Activated naive CD8-positive, alpha-beta T cell (primary cell): Measurements from ENCODE around the gene POLR1H.
A peak's percentile ranks its signal among the peaks of the same experiment; 100 is the strongest.
"Not testable (repeated sequence)": the region's sequence is repeated elsewhere in the genome, so short reads cannot be mapped to it uniquely, and the experiment has no call there.

Experiments
- H3K27ac Mint-ChIP-seq: one replicate; pipeline ENCODE4 v1.8.0; 2021; ENCODE audit warnings: mixed read lengths
- H3K27me3 Mint-ChIP-seq: one replicate; pipeline ENCODE4 v1.8.0; 2021; ENCODE audit warnings: mixed read lengths
- H3K36me3 Mint-ChIP-seq: one replicate; pipeline ENCODE4 v1.8.0; 2021; ENCODE audit warnings: mixed read lengths
- H3K4me1 Mint-ChIP-seq: one replicate; pipeline ENCODE4 v1.8.0; 2021; ENCODE audit warnings: low read depth, mixed read lengths
- H3K4me3 Mint-ChIP-seq: one replicate; pipeline ENCODE4 v1.8.0; 2021; ENCODE audit warnings: mild to moderate bottlenecking, mixed read lengths
- H3K9me3 Mint-ChIP-seq: one replicate; pipeline ENCODE4 v1.8.0; 2021; ENCODE audit warnings: low read depth, mixed read lengths

Gene POLR1H, protein sequence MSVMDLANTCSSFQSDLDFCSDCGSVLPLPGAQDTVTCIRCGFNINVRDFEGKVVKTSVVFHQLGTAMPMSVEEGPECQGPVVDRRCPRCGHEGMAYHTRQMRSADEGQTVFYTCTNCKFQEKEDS

DNA sequence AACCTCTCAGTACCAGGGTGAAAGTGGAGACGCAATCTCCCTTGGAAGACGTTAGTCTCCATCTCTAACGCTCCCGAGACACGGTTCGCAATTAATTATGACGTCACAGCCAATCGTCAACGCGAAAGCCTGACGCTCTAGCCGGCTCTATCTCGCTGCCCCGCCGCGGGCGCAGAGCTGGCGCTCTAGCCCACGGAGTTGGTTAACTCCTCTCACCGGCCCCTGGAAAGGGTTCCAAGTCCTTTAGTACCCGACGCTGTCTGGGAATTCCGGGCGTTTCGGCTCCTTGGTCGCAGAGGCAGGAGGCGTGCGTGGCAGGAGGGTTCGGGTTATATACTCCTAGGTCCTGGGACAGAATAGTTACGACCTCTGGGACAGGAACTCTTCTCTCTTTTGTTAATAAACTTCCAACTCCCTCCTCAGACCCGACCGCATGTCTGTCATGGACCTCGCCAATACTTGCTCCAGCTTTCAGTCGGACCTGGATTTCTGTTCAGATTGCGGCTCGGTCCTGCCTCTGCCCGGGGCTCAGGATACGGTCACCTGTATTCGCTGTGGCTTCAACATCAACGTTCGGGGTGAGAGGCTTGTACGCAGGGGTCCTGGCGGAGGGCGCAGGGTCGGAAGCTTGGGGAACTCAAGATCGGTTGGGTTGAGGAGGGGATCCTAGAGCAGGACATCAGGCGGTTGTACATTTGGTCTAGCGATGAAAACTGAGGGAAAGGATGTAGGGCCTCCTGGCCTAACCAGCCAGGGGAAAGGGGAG, at the start of gene POLR1H:
Gene POLR1H (plus strand): TSS at position 174 of the 766 bp plus-strand sequence. CDS start 260 bp downstream, at position 434.
- Mint-ChIP-seq H3K4me3 (peak within 1 kb of the TSS; percentile 99), H3K27me3 (no peaks in the 10 kb centered on the region), H3K4me1 (peaks cover 55% of the 10 kb centered on the region), H3K27ac (peak within 1 kb of the TSS; percentile 96), H3K9me3 (no peaks in the 10 kb centered on the region), H3K36me3 (peaks cover 13% of the 10 kb centered on the region)

DNA sequence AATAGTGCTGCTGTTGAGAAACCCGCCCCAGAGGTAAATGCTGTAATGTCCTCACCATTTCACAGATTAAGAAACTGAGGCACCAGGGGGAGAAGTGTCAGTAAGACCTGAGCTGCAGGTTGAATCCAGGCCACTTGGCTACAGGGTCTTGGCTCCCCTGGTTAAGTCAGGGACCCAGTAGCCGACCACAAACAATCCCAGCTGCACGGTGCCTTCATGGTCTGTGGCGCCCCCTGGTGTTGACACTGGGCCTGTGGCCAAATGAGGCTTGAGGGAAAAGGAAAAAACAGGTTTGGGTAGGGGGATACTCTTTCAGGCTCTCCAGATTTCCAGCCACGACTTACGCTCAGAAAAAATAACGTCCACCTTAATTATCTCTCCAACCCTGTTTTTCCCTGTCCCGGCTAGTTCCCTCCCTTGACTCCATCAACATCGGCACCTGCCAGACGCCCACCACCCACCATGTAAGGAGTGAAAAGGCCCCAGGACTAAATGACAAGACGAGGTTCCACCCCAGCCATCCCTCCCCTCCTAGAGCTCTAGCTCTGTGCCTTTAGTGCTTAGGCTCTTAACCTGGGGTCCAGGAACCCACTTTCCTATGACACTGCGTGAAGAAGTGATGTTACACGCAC, 47.7 kb upstream of the POLR1H start:
- Mint-ChIP-seq H3K36me3 (peaks cover 18% of the 10 kb centered on the region), H3K9me3 (no peaks in the 10 kb centered on the region), H3K27me3 (no peaks in the 10 kb centered on the region), H3K4me1 (no peaks in the 10 kb centered on the region), H3K27ac (no peak overlapping the region), H3K4me3 (no peak overlapping the region)

DNA sequence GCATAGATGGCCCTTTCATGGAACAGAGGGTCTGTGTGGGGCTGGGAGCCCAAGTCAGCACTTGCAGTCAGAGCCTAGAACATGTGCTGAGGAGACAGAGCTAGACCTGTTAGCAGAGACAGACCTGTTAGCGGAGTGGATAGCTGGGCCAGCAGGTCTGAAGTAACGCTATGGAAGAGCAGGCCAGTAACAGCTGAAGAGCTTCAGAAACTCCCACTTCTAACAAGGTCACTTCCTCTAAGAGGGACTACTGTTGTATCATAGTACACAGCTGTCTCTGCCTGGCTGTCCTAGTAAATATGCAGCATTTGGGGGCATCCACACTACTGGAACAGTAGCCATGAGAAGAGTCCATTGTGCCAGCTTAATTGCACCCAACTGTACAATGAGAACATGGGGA, 41.2 kb upstream of the POLR1H start:
- Mint-ChIP-seq H3K27ac (no peak overlapping the region), H3K9me3 (no peaks in the 10 kb centered on the region), H3K4me1 (no peaks in the 10 kb centered on the region), H3K4me3 (no peak overlapping the region), H3K36me3 (peaks cover 8% of the 10 kb centered on the region), H3K27me3 (no peaks in the 10 kb centered on the region)

DNA sequence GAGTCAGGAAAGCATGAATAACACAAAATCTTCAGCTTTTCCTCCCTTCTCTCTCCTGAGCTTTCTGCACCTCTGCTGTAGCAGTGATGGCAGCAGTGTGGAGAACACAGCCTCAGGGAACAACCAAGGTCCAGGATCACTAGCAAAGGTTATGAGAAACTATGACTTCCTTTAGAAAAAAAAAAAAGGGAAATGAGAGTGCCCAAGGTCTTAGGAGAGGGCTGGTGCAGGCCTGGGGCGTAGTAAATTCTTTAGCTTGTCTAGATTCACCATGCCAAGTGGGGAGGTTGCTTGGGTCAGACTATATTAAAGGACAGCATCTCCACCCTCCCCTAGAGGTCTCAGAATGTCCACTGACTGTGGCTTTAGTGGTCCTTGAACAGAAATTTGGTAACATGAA, 40.4 kb upstream of the POLR1H start:
- Mint-ChIP-seq H3K9me3 (no peaks in the 10 kb centered on the region), H3K4me3 (no peak overlapping the region), H3K4me1 (no peaks in the 10 kb centered on the region), H3K27me3 (no peaks in the 10 kb centered on the region), H3K36me3 (peaks cover 8% of the 10 kb centered on the region), H3K27ac (no peak overlapping the region)

DNA sequence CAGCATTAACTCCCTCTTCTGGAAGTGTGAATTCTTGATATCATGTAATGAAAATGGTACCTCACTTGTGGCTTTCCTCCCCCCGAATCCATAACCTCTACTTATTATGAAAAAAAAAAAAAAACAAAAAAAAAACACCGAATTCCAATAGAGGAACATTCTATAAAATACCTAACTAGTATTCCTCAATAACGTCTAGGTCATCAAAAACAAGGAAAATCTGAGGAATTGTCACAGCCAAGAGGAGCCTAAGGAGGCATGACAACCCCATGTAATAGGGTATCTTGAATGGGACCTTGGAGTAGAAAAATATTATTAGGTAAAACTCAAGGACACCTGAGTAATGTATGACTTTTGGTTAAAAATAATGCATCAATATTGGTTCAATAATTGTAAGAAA, 38.9 kb upstream of the POLR1H start:
- no peak overlapping the region for H3K27ac Mint-ChIP-seq
- H3K9me3 Mint-ChIP-seq: no peaks in the 10 kb centered on the region
- H3K4me3 Mint-ChIP-seq: no peak overlapping the region

DNA sequence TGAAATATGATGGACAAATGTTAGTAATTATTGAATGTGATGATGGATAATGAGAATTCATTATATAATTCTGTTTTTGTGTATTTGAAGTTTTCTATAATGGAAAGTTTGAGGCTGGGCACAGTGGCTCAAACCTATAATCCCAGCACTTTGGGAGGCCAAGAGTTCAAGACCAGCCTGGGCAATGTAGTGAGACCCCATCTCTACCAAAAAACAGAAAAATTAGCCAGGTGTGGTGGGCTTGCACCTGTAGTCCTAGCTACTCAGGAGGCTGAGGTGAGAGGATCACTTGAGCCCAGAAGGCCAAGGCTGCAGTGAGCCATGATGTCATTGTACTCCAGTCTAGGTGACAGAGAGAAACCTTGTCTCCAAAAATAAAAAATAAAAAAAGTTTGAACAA, 38.4 kb upstream of the POLR1H start:
- H3K4me1 Mint-ChIP-seq, H3K4me3 Mint-ChIP-seq, H3K9me3 Mint-ChIP-seq, H3K27ac Mint-ChIP-seq, H3K27me3 Mint-ChIP-seq: not testable (repeated sequence)
- H3K36me3 Mint-ChIP-seq: peaks cover 19% of the 10 kb centered on the region

More for the DNA sequence above, 38.9 kb upstream of the POLR1H start:
- Mint-ChIP-seq H3K36me3 (peaks cover 16% of the 10 kb centered on the region), H3K4me1 (no peaks in the 10 kb centered on the region), H3K27me3 (no peaks in the 10 kb centered on the region)

DNA sequence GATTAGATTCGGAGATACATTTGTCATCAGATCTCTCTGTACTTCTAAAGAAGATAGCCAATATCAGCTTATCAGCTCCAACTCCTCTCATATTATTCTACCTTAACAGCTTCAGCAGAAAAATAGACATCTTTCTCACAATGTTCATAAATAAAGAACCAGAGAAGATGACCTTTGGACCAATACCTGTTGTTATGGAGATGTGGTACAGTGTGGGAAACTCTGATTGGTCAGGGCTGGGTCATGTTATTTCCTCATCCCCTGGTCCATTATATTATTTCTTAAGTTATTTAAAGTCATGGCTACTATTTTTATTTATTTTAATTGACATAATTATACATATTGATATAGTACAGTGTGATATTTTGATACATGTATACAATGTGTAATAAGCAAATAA, 35.9 kb upstream of the POLR1H start:
- Mint-ChIP-seq H3K4me3 (no peak overlapping the region), H3K27ac (no peak overlapping the region), H3K36me3 (peaks cover 20% of the 10 kb centered on the region), H3K27me3 (no peaks in the 10 kb centered on the region), H3K4me1 (no peaks in the 10 kb centered on the region), H3K9me3 (no peaks in the 10 kb centered on the region)

DNA sequence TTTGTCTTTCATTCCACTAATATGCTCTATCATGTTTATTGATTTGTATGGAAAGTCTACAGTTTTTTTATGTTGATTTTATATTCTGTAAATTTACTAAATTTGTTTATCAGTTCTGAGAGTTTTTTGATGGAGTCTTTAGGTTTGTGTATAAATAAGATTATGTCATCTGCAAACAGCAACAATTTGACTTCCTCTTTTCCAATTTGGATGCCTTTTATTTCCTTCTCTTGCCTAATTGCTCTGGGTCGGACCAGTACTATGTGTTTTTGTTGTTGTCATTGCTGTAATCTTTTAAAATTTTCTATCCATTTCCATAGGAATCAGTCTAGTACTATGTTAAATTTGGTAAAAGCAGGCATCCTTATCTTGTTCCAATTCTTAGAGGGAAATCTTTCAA, 31.5 kb upstream of the POLR1H start:
- H3K27me3 Mint-ChIP-seq: no peaks in the 10 kb centered on the region
- peaks cover 31% of the 10 kb centered on the region for H3K36me3 Mint-ChIP-seq
- no peak overlapping the region for H3K4me3 Mint-ChIP-seq
- H3K27ac Mint-ChIP-seq: no peak overlapping the region
- no peaks in the 10 kb centered on the region for H3K4me1 Mint-ChIP-seq
- no peaks in the 10 kb centered on the region for H3K9me3 Mint-ChIP-seq

DNA sequence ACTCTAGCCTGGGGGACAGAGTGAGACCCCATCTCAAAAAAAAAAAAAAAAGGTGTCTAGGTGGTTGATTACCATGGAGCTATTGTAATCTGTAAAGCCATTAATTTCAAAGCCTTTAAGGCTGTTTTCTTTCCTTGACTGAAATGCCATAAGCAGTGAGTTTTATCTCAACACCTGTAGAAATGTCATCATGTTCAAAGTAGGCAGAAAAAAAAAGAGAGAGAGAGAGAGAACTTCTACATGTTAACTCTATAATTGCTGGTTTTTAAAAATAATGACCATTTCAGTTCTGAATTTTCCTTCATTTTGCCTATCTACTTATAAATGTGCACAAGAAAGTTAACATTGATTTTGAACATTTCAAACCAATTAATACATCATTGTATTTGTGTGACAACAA, 29.7 kb upstream of the POLR1H start:
- H3K4me3 Mint-ChIP-seq: no peak overlapping the region
- no peaks in the 10 kb centered on the region for H3K9me3 Mint-ChIP-seq
- H3K36me3 Mint-ChIP-seq: peaks cover 38% of the 10 kb centered on the region
- H3K4me1 Mint-ChIP-seq: peaks cover 4% of the 10 kb centered on the region
- no peak overlapping the region for H3K27ac Mint-ChIP-seq
- H3K27me3 Mint-ChIP-seq: no peaks in the 10 kb centered on the region

DNA sequence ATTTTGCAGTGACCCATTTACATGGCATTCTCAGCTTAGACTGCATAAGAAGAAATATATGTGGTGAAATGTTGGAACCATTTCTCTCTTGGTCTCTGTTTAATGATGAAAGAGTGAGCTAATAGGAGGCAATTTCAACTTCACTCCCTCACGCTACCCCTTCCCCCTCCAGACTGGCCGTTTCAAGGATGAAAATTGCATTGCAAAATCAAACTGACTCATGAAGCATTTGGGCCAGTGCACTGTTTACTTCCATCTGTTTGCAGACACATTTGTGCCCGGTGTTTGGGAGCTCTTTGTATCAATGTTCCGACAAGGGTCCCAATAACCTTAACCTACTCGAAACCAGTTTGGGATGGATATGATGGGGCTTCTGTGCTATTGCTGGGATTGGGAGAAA, 27.6 kb upstream of the POLR1H start:
- not testable (repeated sequence) for H3K27me3 Mint-ChIP-seq, H3K9me3 Mint-ChIP-seq, H3K4me3 Mint-ChIP-seq, H3K27ac Mint-ChIP-seq, H3K4me1 Mint-ChIP-seq
- H3K36me3 Mint-ChIP-seq: peaks cover 32% of the 10 kb centered on the region

DNA sequence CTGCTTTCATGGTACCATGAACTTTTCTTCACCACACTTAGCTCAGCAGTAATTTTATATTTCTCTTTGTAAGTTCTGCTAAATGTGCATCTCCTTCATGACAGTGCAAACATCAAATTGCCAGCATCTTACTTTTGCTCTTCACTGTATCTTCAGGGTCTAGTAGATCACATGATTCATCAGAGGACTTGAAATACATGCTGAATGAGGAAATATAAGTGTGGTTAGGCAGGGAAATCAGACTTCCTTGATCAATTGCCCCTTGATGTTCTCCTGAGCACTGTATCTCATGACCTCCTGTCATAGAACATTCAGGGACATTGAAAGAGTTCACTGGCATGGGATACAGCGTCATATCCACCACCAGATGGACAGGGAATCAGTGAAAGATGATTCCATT, 25.3 kb upstream of the POLR1H start:
- Mint-ChIP-seq H3K9me3 (no peaks in the 10 kb centered on the region), H3K4me1 (peaks cover 5% of the 10 kb centered on the region), H3K36me3 (peaks cover 26% of the 10 kb centered on the region), H3K27me3 (no peaks in the 10 kb centered on the region), H3K27ac (no peak overlapping the region), H3K4me3 (no peak overlapping the region)

DNA sequence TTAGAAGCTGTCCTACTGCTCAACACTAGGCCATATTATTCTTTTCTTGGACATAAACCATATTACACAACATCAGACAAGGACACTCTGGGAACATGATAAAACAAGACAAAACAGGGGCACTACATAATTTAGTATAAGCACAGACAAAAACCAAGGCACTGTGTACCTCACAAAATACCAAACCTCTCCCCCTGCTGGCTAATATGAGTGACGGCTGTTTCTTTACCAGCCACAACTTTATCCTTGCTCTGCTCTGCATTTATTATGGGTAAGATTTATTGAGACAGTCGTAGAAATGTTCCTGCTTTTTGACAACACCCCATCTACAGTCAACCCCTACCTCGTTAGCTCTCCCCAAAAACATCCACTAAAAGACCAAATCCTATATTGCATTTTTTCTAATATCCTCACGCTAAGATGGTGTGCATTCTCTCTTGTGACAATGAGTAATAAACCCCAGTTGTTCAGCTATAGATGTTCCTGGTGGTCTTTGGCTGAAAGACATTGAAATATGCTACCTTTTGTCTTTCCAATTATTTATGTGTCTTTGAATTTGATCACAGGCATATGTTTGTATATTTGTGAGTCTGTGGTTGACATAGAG, 23.8 kb upstream of the POLR1H start:
- peaks cover 5% of the 10 kb centered on the region for H3K4me1 Mint-ChIP-seq
- no peak overlapping the region for H3K4me3 Mint-ChIP-seq
- no peaks in the 10 kb centered on the region for H3K9me3 Mint-ChIP-seq

DNA sequence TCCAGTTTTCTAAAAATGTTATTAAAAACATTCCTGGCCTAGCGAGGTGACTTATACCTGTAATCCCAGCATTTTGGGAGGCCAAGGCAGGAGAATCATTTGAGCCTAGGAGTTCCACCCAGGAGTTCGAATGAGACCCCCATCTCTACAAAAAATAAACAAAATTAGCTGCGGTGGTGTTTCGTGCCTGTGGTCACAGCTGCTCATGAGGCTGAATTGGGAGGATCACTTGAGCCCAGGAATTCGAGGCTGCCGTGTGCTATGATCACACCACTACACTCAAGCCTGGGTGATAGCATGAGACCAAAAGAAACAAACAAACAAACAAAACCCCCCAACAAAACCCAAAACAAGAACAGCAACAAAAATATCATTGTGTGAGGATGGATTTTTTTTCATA, 19.8 kb upstream of the POLR1H start:
- H3K4me3 Mint-ChIP-seq: no peak overlapping the region
- no peak overlapping the region for H3K27ac Mint-ChIP-seq
- H3K9me3 Mint-ChIP-seq: no peaks in the 10 kb centered on the region
- H3K4me1 Mint-ChIP-seq: peaks cover 12% of the 10 kb centered on the region
- H3K27me3 Mint-ChIP-seq: no peaks in the 10 kb centered on the region
- H3K36me3 Mint-ChIP-seq: peaks cover 7% of the 10 kb centered on the region

More for the DNA sequence above, 23.8 kb upstream of the POLR1H start:
- Mint-ChIP-seq H3K27me3 (no peaks in the 10 kb centered on the region), H3K36me3 (peaks cover 26% of the 10 kb centered on the region), H3K27ac (no peak overlapping the region)

DNA sequence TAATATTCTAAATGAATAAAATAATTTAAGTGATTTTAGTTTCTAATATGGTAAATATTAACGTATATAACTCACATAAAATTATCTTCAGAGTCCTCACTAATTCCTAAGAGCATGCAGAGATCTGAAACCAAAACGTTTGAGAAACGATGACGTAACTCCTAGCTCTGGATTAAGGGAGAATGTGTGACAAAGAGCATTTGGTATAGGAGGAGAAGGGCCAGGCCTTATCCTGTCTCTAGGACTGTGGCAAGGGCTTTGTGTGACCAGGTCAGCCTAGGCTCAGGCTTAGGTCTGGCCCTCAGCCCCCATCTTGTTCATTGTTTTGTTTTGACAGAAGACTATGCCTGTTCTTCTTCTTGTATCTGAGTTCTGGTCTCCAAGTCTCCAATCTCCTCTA, 19.2 kb upstream of the POLR1H start:
- H3K27ac Mint-ChIP-seq: no peak overlapping the region
- no peaks in the 10 kb centered on the region for H3K9me3 Mint-ChIP-seq
- no peak overlapping the region for H3K4me3 Mint-ChIP-seq
- peaks cover 6% of the 10 kb centered on the region for H3K36me3 Mint-ChIP-seq
- no peaks in the 10 kb centered on the region for H3K27me3 Mint-ChIP-seq
- peaks cover 14% of the 10 kb centered on the region for H3K4me1 Mint-ChIP-seq

DNA sequence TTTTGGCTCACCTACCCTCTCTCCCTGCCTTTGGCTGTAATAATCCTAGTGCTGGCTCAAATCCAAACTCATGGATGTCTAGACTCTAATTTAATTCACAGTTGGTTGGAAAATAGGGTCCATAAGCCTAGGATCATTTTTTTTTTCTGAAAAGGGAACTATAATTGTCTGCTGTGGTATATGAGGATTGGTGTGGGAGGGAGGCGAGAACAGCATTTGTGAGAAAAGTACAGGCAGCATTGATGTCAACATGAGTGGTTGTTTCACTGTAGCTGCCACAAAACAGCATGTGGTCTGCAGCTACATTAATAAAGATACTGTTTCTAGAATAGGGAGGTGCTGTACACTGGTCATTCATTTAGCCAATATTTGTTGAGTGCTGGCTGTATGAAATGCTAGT, 18.6 kb upstream of the POLR1H start:
- H3K27me3 Mint-ChIP-seq: no peaks in the 10 kb centered on the region
- no peak overlapping the region for H3K27ac Mint-ChIP-seq
- H3K4me1 Mint-ChIP-seq: peaks cover 21% of the 10 kb centered on the region
- no peaks in the 10 kb centered on the region for H3K9me3 Mint-ChIP-seq
- H3K36me3 Mint-ChIP-seq: peaks cover 7% of the 10 kb centered on the region
- H3K4me3 Mint-ChIP-seq: no peak overlapping the region
